GM21367 (cell line): ENCODE results near the gene FAM174C.

Source experiments
- ATAC-seq: cut with Tn5 transposase; IDR thresholded peaks from one replicate; pipeline ENCODE4 v1.9.1; 2021; ENCODE audit not compliant: unreplicated experiment

FAM174C gene

DNA sequence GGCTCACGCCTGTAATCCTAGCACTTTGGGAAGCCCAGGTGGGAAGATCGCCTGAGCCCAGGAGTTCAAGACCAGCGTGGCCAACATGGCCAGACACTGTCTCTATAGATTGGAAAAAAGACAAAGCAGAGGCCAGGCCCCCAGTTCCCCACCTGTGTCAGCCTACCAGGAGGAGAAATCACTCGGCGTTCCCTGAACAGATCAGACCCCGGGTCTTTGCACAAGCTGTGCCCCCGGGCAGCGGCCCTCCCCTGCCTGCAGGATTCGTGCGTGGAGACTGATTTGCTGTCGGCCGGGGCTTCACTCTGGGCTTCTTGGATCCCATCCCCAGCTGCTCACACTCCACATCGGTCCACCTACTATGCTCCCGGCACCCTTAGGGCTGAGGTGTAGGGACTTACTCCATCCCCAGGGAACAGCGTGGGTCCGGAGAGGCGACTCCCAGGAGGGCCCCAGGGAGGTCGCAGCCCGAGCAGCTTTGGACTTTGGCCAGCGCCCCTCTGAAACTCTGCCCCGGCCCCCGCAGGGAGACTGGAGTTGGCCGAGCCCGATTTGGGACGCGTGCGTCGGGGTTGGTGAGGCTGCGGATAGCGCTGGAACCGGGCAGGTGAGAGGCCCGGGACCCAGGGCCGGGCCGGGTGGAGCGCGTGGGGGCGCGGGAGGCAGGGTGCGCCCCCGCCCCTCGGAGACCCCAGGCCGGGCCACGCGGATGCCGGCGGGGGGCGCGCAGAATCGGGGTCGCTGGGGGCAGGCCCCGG is 9.8 kb downstream of the FAM174C start:
- no peak for ATAC-seq

DNA sequence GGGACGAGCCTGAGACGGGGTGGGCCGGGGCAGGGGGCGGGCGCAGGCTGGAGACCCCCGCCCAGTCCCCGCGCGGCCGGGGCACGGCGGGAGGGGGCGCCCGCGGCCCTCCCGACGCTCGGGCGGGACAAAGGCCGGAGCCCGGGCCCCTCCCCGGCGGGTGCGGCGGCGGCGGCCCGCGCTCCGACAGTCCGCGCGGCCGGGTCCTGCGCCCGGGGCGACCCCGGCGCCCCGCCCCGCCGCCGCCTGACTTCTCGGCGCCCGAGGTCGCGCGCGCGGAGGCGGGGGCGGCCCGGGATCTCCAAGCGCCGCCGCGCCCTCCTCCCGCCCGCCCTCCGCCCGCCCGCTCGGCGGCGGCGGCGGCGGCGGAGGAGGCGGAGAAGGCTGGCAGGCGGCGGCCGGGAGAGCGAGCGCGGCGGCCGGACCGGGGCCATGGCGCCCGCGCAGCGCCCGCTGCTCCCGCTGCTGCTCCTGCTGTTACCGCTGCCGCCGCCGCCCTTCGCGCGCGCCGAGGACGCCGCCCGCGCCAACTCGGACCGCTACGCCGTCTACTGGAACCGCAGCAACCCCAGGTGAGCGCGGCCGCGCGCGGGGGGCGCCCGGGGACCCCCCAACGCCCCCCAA is 10.5 kb downstream of the FAM174C start, which contains the start of gene EFNA2:
TSS of gene EFNA2 (plus strand) at position 137 of the 624 bp plus-strand sequence. CDS start at position 433, 296 bp downstream.
- no peak for ATAC-seq

DNA sequence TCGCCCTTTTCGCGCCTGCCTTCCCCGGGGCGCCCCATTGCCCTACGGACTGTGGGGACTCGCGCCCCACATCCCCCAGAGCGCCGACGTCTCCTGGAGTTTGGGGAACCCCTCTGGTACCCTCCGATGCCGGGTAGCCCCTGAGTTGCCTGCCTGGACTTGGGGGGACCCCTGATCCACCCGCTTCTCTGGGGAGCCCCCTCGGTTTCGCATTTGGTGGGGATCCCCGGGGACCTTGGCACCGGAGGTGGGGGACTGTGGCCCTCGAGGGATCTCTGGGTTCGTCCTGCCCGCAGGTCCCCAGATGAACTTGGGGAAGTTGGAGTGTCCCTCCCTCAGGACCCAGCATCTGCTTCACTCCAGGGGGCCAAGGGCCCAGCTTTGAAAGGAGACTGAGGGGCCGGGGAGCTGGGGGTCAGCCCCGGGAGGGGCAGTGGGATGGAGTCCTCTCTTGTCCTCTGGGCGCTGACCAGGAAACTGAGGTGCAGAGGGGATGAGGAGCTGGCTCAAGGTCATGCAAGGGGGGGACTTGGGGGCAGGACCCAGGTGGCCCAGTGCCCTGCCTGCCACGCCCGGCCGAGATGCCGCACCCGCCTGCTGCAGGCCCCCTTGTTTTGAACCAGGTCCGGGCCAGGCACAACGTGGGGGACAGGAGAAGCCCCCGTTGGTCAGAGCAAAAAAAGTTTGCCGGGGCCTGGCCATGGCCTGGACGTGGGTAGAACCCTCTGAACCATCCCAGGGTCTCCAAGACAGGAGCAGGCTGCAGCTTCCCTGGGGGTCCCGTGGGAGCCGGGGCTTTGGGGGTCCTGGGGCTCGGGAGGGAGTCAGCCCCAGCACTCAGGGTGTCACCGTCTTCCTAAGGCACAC is 11.4 kb downstream of the FAM174C start:
- ATAC-seq, result no peak

DNA sequence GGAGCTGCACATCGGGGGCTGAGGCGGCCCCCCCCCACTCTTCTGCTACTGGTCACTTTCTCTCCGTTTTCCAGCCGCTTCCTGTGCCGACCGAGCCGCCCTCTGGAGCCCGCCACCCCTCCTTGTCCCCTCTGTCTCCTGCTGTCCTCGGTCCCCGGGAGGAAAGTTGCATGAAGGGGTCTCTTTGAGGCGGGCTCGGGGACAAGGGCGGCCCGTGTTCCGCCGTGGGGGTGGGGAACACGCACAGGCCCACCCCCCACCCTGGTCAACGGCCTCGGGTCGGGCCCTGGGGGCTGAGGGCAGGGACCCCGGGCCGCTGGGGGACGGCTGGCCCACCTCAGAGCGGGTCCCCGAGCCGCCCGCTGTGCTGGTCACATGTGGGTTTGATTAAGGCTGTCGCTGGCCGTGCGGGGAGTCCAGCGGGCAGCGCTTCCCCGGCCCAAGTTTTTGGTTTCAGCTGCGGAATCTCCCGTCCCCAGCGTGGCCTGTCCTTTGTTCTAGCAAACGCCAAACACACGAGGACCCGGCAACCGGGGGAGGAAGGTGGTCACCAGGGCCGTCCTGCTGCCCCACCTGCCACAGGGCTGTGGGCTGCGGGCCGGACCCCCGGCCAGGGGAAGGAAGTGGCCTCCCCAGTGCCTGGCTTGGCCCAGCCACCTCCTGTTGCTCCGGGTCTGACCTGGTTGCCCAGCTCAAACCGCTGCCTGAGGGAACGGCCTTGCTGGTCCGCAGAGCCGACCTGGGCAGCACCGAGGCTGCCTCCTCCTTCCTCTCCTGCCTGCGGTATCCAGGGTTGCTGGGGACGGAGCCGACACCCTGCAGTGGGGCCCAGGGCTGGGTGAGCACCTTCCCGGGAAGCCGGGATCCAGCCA is 12.3 kb downstream of the FAM174C start:
- no peak for ATAC-seq

DNA sequence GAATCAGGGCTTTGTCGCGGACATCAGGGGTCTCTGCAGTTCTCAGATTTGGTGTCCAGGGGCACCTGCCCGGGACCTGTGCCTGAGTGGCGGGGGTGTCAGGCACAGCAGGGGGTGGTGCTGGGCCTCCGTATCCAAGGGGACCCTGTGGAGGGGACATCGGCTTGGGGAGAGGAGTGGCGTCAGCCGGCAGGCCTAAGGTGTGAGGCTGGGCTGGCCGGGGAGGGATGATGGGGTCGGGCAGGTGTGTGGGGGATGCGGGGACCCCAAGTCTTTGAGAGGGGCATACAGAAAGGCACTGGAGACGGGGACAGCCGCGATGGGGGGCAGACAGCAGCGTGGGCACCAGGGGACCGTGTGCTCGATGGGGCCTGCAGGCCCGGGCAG is 12.9 kb downstream of the FAM174C start:
- no peak for ATAC-seq

DNA sequence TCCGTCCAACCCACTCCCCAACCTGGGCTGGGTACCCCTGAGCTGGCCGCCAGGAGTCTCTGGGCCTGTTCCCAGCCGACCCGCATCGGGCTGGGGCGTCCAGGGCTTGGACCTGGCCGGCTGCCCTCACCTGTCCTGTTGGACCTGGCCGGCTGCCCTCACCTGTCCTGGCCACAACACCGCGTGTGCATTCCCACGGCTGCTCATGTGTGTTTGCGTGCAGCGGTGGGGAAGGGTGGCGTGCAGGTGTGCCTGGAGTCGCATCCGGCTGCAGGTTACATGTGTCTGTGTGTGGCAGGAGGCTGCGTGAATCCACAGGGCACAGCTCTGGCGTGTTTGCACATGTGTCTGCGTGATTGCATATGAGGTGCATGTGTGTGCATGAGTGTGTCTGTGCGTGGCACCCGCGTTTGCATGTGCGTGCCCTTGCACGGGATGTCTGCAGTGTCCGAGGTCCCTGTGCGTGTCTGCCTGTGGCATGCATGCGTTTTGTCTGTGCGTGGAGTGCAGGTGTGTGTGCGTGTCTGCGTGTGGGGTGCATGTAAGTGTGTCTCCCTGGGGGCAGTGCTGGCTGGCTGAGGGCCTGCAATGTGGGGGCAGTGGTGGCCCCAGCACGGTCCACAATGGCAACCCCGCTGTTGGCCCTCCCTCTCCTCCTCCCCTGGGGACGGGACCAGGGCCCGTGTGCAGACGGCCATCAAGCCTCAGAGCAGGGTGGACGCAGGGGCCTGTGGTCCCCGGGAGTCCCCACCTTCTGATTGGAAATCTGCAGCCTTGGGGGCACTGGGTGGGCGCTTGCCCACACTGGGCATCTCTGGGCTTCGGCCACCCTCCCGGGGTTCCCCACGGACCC is 13.7 kb downstream of the FAM174C start:
- ATAC-seq, result no peak

DNA sequence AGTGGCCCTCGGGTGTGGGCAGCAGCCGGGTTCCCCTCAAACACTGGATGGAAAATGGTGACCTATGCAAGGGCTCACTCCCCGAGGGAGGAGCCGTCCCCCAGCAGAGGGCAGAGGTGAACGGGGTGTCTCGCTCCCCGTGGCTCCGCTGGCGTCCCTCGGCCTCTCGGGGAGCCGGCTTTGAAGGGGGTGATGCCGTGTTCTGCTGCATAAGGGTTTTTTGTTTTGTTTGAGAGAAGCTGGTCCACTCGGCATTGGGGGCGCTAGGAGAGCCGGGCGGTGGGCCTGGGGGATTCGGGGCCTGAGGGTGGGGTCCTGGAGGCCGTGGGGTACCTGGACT is 14.3 kb downstream of the FAM174C start:
- ATAC-seq, result no peak

DNA sequence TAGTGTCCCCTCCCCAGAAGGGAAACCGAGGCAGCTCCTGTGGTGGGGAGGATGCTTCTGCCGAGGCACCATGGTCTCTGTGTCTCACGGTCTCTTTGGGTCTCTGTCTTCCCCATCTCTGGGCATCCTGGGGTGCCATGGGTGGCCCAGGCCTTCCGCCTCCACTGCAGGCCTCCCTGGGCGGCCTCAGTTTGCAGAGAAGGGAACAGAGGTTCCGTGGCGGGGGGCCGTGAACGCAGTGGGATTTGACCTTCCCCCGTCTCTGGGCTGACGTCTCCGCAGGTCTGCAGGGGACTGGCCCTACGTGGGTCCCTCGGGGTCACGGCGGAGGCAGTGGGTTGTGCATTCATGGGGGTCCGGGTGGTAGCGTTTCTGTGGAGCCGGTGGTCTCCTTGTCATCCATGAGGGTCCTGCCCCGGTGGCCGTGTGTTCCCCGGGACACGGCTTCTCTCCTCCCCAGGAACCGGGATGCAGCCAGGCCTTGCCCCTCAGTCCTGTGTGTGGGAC is 14.9 kb downstream of the FAM174C start:
- ATAC-seq, result no peak

DNA sequence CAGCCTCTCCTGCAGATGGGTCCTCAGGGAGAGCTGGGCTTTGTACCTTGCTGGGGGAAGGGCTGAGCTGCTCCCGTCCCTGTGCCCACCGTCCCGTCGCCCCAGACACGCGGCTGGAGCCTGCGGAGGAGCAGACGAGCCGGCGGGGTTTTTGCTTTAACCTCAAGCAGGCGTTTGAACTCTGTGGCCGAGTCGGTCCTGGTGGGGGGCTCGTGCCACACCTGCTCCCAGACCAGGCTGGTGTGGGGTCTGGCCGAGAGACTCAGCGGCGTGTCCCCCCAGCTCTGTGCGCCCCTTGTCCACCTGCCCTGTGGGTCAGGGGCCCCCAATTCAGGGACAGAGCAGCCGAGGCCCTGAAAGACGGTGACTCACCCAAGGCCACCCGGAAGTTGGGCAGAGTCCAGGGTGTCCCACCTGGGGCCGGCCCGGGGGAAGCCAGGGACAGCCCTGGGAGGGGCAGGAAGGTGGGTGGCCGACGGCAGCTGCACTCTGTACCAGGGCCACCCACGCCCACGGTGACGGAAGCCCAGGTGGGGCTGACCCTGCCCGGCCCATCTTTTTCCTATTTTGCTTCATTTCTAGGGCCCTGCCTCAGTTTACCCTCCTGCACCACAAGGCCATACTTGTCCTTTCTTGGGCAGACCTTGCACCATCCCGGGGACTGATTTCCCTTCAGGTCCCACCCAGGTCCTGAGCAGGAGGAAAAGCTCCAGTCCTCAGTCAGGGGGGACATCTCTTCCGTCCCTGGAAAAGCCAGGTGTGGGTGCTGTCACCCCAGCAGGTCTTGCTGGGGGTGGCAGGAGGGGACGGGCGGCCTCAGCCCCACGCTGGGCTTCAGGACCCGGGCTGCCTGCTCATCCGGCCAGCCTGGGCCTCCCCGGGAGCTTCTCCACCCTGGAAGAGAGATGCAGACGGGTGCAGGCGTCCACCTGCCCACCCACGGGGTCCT is 15.6 kb downstream of the FAM174C start:
- no peak for ATAC-seq

DNA sequence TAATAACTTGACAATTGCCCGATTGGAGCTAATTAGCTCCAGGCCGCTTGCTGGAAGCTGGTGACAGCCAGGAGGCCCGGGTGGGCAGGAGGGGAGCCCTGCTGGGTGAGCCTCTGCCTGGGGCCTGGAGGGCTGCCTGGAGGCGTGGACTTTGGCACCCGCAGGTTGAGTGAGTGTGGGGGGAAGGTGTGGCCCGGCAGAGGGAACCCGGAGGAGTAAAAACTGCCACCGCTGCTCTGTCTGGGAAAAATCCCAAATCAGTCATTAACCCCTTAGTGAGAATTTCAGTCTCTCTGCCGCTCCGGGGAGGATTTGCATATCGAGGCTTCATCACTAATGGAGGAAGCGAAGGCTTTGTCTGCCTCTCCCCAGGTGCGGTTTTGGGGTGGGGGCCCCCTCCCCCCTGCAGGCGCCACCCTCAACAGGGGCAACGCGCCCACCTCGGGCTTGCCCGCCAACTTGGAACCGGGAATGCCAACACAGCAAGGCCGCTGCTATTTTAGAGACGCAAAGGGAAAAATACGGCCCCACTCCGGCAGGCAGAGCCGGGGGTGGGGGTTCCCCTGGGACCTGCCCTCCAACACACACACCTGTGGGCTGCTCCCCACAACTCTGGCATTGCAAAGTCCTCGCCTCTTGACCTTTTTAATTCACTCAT is 16.6 kb downstream of the FAM174C start:
- no peak for ATAC-seq

DNA sequence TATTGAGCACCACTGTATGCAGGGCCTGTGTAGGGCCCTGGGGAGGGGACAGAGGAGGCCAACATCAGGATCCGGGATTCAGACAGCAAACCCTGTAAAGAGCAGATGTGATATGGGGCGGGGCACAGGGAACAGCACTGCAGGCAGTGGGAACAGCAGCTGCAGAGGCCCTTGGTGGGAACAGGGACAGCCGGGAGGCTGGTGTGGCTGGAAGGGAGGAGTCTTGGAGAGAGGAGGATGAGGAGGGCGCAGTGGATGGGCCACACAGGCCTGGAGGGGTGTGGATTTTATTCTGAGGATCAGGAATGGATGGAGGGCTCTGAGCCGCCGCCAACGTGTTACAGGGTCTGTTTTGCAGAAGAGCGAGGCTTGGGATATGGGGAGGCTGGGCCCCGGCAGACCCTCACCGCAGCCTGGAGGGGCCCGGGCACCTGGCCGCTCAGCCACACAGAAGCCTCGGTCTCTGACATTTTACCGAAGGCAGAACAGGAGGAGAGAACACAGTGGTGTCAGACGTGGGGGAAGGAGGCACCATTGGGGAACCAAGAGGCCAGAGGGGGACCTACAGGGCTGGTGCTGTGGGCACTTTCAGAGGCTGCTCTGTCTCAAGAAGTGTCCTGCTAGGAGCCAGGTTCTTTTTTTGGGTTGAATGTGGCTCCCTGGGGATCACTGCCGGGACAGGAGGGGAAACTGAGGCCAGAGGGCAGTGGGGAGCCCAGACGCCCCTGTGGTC is 17.3 kb downstream of the FAM174C start:
- no peak for ATAC-seq

DNA sequence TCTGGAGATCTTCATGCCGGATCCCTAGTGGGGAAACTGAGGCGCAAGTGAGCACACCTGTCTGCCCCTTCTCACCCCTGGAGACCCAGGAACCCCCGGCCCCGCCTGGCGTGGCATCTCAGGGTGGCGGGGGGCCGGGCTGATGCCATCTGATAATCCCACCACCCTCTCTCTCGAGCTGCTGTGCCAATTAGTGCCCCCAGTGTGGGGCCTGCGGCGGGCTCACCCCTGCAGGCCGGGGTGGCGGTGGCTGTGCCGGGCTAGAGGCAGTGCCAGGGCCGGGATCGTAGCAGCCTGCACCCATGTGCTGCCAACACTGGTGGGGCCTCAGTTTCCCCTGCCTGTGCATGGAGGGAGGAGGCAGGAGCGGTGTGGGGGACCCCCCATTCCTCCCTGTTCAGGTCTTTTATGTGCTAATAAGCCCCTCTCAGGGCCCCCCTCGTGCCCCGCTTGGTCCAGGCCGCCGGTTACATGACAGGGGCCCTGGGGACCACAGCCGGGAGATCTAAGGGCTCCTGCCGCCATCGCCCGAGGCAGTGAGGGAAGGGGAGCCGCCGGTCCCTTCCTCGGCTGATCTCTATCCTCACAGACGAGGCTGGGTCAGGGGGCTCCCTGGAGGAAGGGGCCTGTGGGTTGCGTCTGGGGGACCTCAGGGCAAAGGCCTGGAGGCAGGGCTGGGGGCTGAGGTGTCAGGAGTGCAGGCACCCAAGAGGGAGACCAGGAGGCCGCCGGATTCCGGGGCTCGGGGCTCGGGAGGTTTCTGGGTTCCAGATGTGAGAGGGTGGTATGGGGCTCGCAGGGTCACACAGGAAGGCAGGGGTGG is 18.7 kb downstream of the FAM174C start:
- ATAC-seq, result no peak

DNA sequence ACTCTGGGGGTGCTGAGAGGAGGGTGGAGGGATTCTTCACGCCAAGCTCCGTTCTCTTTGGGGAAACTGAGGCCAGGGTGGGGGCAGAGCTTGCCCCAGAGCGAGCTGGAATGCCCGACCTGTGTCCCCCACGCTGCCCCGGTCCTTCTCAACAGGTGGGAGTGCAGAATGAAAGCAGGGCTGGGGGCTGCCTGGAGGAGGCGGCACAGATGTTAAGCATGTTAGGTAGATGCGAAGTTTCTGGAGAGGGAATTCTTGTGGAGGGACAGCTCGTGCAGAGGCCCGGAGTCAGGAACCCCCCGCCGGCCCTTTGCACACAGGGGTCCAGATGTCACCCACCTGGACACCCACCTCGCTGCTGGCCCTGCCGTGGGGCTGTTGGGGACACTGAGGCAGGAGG is 19.4 kb downstream of the FAM174C start:
- ATAC-seq, result no peak

DNA sequence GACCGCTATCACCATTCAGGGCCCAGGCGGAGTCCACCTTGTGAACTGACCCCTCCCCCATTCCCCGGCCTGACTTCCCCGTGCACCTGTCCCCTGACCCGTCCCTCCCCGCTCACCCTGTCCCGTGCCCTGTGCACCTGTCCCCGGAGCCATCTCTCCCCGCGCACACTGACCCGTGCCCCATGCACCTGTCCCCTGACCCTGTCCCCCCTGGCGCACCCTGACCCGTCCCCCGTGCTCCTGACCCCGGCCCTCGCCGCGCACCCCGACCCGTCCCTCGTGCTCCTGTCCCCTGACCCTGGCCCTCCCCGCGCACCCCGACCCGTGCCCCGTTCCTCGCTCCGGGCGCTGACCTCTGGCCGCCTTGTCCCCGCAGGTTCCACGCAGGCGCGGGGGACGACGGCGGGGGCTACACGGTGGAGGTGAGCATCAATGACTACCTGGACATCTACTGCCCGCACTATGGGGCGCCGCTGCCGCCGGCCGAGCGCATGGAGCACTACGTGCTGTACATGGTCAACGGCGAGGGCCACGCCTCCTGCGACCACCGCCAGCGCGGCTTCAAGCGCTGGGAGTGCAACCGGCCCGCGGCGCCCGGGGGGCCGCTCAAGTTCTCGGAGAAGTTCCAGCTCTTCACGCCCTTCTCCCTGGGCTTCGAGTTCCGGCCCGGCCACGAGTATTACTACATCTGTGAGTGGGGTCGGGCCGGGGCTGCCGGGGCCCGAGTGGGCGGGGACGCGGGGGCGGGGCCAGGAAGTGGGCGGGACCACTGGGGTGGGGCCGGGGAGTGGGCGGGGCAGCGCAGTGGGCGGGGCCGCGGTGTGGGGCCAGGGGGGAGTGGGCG is 20.1 kb downstream of the FAM174C start:
- ATAC-seq, result no peak

DNA sequence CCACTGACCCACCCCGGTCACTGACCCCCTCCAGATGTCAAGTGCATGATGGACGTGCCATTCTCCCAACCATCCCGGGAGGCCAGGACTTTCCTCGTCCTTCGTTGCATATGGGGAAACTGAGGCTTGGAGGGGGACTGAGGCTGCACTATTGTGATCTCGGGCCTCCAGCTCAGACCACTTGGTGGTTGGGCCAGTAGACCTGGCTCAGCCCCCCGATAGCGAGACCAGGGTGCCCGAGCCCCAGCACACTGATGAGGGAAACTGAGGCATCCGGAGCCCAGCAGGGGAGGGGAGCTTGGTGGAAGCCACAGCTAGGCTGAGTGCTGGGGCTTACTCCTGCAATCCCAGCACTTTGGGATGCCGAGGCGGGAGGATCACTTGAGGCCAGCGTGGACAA is 20.7 kb downstream of the FAM174C start:
- ATAC-seq, result no peak
